SU-DHL-6 (cell line): ENCODE measurements around the gene COCH.

Source experiments
- H2AFZ ChIP-seq: fragments of 200-600 bp; sonication (generic); 2 replicates; pipeline ENCODE4 v1.6.1; 2014; ENCODE audit warnings: low read depth, mild to moderate bottlenecking, moderate library complexity, mixed read lengths, antibody characterized with exemption, low read length; ENCODE audit not compliant: severe bottlenecking
- H3F3A ChIP-seq: fragments of 200-600 bp; shearing (Covaris generic); 2 replicates; pipeline ENCODE4 v1.6.0; 2016; ENCODE audit warnings: antibody characterized with exemption, mild to moderate bottlenecking; ENCODE audit not compliant: insufficient read depth
- H3K27ac ChIP-seq: fragments of 200-600 bp; sonication (generic); 2 replicates; pipeline ENCODE4 v1.5.1; 2016; ENCODE audit warnings: low read depth, mild to moderate bottlenecking, low read length, moderate library complexity, mixed read lengths
- H3K27me3 ChIP-seq: fragments of 200-600 bp; sonication (generic), shearing (Covaris generic); 2 replicates; pipeline ENCODE4 v1.6.0; 2014; ENCODE audit warnings: mild to moderate bottlenecking, low read length
- H3K36me3 ChIP-seq: fragments of 200-600 bp; sonication (generic); 2 replicates; pipeline ENCODE4 v1.6.1; 2014; ENCODE audit warnings: mild to moderate bottlenecking, low read length, mixed read lengths
- H3K4me2 ChIP-seq: fragments of 300-600, 200-600 bp; shearing (Covaris generic), sonication (generic); 2 replicates; pipeline ENCODE4 v1.6.0; 2014; ENCODE audit warnings: low read length, low read depth, mild to moderate bottlenecking; ENCODE audit not compliant: poor library complexity, severe bottlenecking
- H3K4me3 ChIP-seq: fragments of 200-600 bp; sonication (generic); 2 replicates; pipeline ENCODE4 v1.5.1; 2014; ENCODE audit warnings: antibody characterized with exemption, low read length, mild to moderate bottlenecking, mixed read lengths; ENCODE audit not compliant: insufficient read depth, poor library complexity, severe bottlenecking
- H3K79me2 ChIP-seq: fragments of 200-600 bp; sonication (generic); 2 replicates; pipeline ENCODE4 v1.6.1; 2014; ENCODE audit warnings: mild to moderate bottlenecking, low read length, moderate library complexity; ENCODE audit not compliant: insufficient read depth
- H3K9ac ChIP-seq: fragments of 200-600 bp; sonication (generic); 2 replicates; pipeline ENCODE4 v1.7.0; 2014; ENCODE audit warnings: mild to moderate bottlenecking, low read length
- H3K9me2 ChIP-seq: fragments of 200-600 bp; sonication (generic); replicated peaks from 2 replicates; pipeline ENCODE4 v1.6.1; 2014; ENCODE audit warnings: low read length; ENCODE audit not compliant: insufficient read depth
- H3K9me3 ChIP-seq: fragments of 200-600 bp; sonication (generic); 2 replicates; pipeline ENCODE4 v1.6.1; 2014; ENCODE audit warnings: low read length, mixed read lengths; ENCODE audit not compliant: insufficient read depth
- H4K20me1 ChIP-seq: fragments of 200-600 bp; sonication (generic); 2 replicates; pipeline ENCODE4 v1.6.1; 2014; ENCODE audit warnings: low read depth, mild to moderate bottlenecking, antibody characterized with exemption, low read length, moderate library complexity, mixed read lengths
- EZH2phosphoT487 ChIP-seq: fragments of 200-600 bp; sonication (generic), shearing (Covaris generic); conservative IDR thresholded peaks from 2 replicates; pipeline ENCODE4 v1.6.1; 2018; ENCODE audit warnings: mild to moderate bottlenecking, antibody characterized with exemption, low read length, moderate library complexity, mixed read lengths
- TF ChIP-seq, protein P1 (sequence below): fragments of 200-600 bp; sonication (generic); IDR thresholded peaks from one replicate; pipeline ENCODE4 v1.5.1; 2017; ENCODE audit warnings: antibody characterized with exemption, mild to moderate bottlenecking, low read length, moderate library complexity; ENCODE audit not compliant: insufficient read depth, poor library complexity, severe bottlenecking

Gene COCH

DNA sequence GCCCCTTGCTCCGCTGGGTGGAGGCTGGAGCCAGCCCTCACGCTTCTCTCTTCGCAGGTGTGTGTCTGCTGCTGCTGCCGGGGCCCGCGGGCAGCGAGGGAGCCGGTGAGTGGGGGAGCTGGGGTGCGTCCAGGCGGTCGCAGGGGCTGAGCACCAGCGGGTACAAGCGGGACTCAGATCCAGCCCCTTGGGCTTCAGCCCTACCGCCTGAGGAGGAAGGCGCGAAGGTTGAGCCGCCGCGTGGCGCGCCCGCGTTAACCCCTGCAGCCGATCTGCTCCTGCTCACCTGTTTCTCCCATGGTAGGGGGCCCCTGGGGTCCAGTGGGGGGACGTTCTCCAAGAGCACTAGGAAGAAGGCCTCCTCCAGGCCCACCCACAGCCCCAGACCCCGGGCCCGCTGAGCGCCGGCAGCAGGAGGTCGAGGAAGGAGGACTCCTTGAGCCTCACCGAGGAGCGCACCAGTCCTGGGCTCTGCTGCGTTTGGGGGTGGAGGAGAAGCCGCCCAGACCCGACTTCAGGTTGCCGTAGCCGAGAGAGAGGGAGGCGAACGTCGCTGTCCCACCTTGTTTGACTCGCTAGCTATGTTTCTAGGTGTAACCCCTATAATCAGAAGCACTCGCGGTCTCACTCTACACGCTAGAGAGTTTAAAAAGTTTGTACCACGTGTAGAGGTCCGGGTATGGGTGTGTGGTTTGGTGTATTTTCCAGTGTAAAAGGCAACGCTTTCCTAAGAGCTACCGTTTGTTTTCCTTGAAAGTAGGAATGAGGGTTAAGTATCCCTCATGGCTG is 834 bp downstream of the COCH start:
- peaks cover 17% of the 10 kb centered on the region for H3F3A ChIP-seq
- H3K36me3 ChIP-seq: 0 out of 2 replicates have a peak, but pooled peaks cover 5% of the 10 kb centered on the region
- no peaks in the 10 kb centered on the region for H3K27me3 ChIP-seq
- H3K27ac ChIP-seq: peak overlapping the region; percentile 39
- peak overlapping the region; percentile 77 for H3K9ac ChIP-seq
- H3K79me2 ChIP-seq: peaks cover 22% of the 10 kb centered on the region
- H3K9me3 ChIP-seq: no peaks in the 10 kb centered on the region
- H3K4me2 ChIP-seq: peak overlapping the region; percentile 84
- TF ChIP-seq, protein P1, sequence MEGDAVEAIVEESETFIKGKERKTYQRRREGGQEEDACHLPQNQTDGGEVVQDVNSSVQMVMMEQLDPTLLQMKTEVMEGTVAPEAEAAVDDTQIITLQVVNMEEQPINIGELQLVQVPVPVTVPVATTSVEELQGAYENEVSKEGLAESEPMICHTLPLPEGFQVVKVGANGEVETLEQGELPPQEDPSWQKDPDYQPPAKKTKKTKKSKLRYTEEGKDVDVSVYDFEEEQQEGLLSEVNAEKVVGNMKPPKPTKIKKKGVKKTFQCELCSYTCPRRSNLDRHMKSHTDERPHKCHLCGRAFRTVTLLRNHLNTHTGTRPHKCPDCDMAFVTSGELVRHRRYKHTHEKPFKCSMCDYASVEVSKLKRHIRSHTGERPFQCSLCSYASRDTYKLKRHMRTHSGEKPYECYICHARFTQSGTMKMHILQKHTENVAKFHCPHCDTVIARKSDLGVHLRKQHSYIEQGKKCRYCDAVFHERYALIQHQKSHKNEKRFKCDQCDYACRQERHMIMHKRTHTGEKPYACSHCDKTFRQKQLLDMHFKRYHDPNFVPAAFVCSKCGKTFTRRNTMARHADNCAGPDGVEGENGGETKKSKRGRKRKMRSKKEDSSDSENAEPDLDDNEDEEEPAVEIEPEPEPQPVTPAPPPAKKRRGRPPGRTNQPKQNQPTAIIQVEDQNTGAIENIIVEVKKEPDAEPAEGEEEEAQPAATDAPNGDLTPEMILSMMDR: no peak
- TF ChIP-seq EZH2phosphoT487: no peak
- peak overlapping the region; percentile 76 for H3K4me3 ChIP-seq
- peak overlapping the region; percentile 97 for H2AFZ ChIP-seq
- no peaks in the 10 kb centered on the region for H4K20me1 ChIP-seq
- H3K9me2 ChIP-seq: no peaks in the 10 kb centered on the region

DNA sequence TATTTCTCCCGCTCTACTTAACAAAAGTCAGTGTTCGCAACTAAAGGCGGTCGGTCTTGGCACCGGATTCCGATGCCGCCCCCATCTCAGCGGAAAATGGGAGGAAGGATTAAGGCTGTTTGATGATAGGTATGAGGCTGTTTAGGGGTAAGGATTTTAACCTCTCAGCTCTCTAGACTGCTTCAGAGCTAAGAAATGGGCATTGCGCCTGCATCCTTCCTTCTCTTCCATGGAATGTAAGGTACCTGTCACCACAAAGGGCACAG is 1.4 kb downstream of the COCH start:
- Histone ChIP-seq H3K79me2 (peaks cover 22% of the 10 kb centered on the region), H2AFZ (peak overlapping the region; percentile 97), H3F3A (peaks cover 17% of the 10 kb centered on the region), H3K4me3 (peak overlapping the region; percentile 76), H3K27me3 (no peaks in the 10 kb centered on the region), H3K4me2 (peak overlapping the region; percentile 84), H3K9me3 (no peaks in the 10 kb centered on the region), H3K9ac (peak overlapping the region; percentile 77), H3K36me3 (0 out of 2 replicates have a peak, but pooled peaks cover 7% of the 10 kb centered on the region), H3K27ac (peak overlapping the region; percentile 39; the same call in 1 of the 2 replicates), H3K9me2 (no peaks in the 10 kb centered on the region), H4K20me1 (no peaks in the 10 kb centered on the region)
- TF ChIP-seq, protein P1: no peak
- TF ChIP-seq EZH2phosphoT487: no peak

DNA sequence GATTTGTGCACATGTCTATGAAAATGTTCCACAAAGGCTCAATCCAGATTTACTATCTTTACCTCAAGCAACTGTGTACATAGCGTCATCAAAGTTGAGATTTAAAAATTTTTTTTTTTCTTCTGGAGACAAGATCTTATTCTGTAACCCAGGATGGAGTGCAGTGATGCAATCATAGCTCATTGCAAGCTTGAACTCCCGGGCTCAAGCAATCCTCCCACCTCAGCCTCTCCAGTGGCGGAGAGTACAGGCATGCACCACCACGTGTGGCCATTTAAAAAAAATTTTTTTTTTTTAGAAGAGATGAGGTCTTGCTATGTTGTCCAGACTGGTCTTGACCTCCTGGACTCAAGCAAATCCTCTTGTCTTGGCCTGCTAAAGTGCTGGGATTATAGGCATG is 2.3 kb downstream of the COCH start:
- no peak for TF ChIP-seq EZH2phosphoT487
- TF ChIP-seq, protein P1: no peak
- no peaks in the 10 kb centered on the region for H3K27me3 ChIP-seq
- H3K27ac ChIP-seq: no peak overlapping the region
- no peaks in the 10 kb centered on the region for H4K20me1 ChIP-seq
- no peak overlapping the region for H2AFZ ChIP-seq
- H3K4me3 ChIP-seq: no peak overlapping the region
- peaks cover 22% of the 10 kb centered on the region for H3K79me2 ChIP-seq
- no peaks in the 10 kb centered on the region for H3K9me2 ChIP-seq
- H3K4me2 ChIP-seq: peak overlapping the region; percentile 84
- peaks cover 17% of the 10 kb centered on the region for H3F3A ChIP-seq
- 0 out of 2 replicates have a peak, but pooled peaks cover 7% of the 10 kb centered on the region for H3K36me3 ChIP-seq
- no peaks in the 10 kb centered on the region for H3K9me3 ChIP-seq
- no peak overlapping the region for H3K9ac ChIP-seq
